Activated CD4-positive, CD25-positive, alpha-beta regulatory T cell treated with anti-CD3 and anti-CD28 coated beads, Interleukin-2, amount 50 U/mL, for 16 hours (primary cell): Measurements from ENCODE around the gene XPR1.
A peak's percentile ranks its signal among the peaks of the same experiment; 100 is the strongest.
"Not testable (repeated sequence)": the region's sequence is repeated elsewhere in the genome, so short reads cannot be mapped to it uniquely, and the experiment has no call there.

Source experiments
- DNase-seq: peaks from one replicate; pipeline ENCODE4 v3.0.0-alpha.2; 2020; ENCODE audit warnings: low read depth, low spot score

XPR1 gene

GRCh38 chr1:180839547-180839946, 207.7 kb downstream of the XPR1 start:
- no peak for DNase-seq

GRCh38 chr1:180841415-180841814, 209.6 kb downstream of the XPR1 start:
- DNase-seq, result no peak

GRCh38 chr1:180842052-180842451, 210.2 kb downstream of the XPR1 start:
- no peak for DNase-seq

- DNase-seq, result no peak
Observed at GRCh38 chr1:180842491-180843275, 210.9 kb downstream of the XPR1 start.

- DNase-seq, result no peak
Observed at GRCh38 chr1:180845352-180845751, 213.5 kb downstream of the XPR1 start.

- DNase-seq, result no peak
Observed at GRCh38 chr1:180848191-180848590, 216.4 kb downstream of the XPR1 start.

GRCh38 chr1:180849031-180849775, 217.4 kb downstream of the XPR1 start:
- no peak for DNase-seq

GRCh38 chr1:180851995-180852887, 220.4 kb downstream of the XPR1 start:
- DNase-seq, result no peak

- DNase-seq, result no peak
Observed at GRCh38 chr1:180854001-180854400, 222.2 kb downstream of the XPR1 start.

GRCh38 chr1:180854456-180854855, 222.6 kb downstream of the XPR1 start:
- no peak for DNase-seq

GRCh38 chr1:180857947-180858725, 226.3 kb downstream of the XPR1 start:
- DNase-seq, result not testable (repeated sequence)

GRCh38 chr1:180859306-180859705, 227.5 kb downstream of the XPR1 start:
- DNase-seq, result no peak

GRCh38 chr1:180860535-180860934, 228.7 kb downstream of the XPR1 start:
- DNase-seq, result no peak

GRCh38 chr1:180862305-180862704, 230.5 kb downstream of the XPR1 start:
- DNase-seq, result no peak

GRCh38 chr1:180863158-180863775, 231.4 kb downstream of the XPR1 start:
- DNase-seq, result peak; percentile 2

GRCh38 chr1:180881806-180882509, 250.1 kb downstream of the XPR1 start:
- no peak for DNase-seq

GRCh38 chr1:180884588-180885300, 252.9 kb downstream of the XPR1 start:
- no peak for DNase-seq

GRCh38 chr1:180886338-180886737, 254.5 kb downstream of the XPR1 start:
- no peak for DNase-seq

GRCh38 chr1:180887841-180888240, 256.0 kb downstream of the XPR1 start:
- DNase-seq, result no peak
